HG02981 (cell line): ENCODE results near the gene RAD17.
A peak's percentile ranks its signal among the peaks of the same experiment; 100 is the strongest.
"Not testable (repeated sequence)": the region's sequence is repeated elsewhere in the genome, so short reads cannot be mapped to it uniquely, and the experiment has no call there.

ENCODE experiments used
- ATAC-seq: cut with Tn5 transposase; IDR thresholded peaks from one replicate; pipeline ENCODE4 v1.9.1; 2021; ENCODE audit warnings: mild to moderate bottlenecking, moderate library complexity; ENCODE audit not compliant: unreplicated experiment

Gene RAD17, protein sequence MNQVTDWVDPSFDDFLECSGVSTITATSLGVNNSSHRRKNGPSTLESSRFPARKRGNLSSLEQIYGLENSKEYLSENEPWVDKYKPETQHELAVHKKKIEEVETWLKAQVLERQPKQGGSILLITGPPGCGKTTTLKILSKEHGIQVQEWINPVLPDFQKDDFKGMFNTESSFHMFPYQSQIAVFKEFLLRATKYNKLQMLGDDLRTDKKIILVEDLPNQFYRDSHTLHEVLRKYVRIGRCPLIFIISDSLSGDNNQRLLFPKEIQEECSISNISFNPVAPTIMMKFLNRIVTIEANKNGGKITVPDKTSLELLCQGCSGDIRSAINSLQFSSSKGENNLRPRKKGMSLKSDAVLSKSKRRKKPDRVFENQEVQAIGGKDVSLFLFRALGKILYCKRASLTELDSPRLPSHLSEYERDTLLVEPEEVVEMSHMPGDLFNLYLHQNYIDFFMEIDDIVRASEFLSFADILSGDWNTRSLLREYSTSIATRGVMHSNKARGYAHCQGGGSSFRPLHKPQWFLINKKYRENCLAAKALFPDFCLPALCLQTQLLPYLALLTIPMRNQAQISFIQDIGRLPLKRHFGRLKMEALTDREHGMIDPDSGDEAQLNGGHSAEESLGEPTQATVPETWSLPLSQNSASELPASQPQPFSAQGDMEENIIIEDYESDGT

GRCh38 chr5:69369340-69370121, at the start of gene RAD17, which contains the start of the genes AK6 and TAF9:
RAD17 (plus strand) TSS chr5:69369818; CDS start chr5:69372209, 2,391 bp downstream.
AK6 (minus strand) TSS chr5:69369520; CDS start chr5:69369490, 30 bp downstream.
TAF9 (minus strand) TSS chr5:69369520; CDS start chr5:69365737, 3,783 bp downstream.
- ATAC-seq, result peak; percentile 93

- no peak for ATAC-seq
Observed at GRCh38 chr5:69326365-69326764, 43.3 kb upstream of the RAD17 start.

- no peak for ATAC-seq
Observed at GRCh38 chr5:69329905-69330489, 39.6 kb upstream of the RAD17 start.

- no peak for ATAC-seq
Observed at GRCh38 chr5:69331528-69332445, 37.8 kb upstream of the RAD17 start.

DNA sequence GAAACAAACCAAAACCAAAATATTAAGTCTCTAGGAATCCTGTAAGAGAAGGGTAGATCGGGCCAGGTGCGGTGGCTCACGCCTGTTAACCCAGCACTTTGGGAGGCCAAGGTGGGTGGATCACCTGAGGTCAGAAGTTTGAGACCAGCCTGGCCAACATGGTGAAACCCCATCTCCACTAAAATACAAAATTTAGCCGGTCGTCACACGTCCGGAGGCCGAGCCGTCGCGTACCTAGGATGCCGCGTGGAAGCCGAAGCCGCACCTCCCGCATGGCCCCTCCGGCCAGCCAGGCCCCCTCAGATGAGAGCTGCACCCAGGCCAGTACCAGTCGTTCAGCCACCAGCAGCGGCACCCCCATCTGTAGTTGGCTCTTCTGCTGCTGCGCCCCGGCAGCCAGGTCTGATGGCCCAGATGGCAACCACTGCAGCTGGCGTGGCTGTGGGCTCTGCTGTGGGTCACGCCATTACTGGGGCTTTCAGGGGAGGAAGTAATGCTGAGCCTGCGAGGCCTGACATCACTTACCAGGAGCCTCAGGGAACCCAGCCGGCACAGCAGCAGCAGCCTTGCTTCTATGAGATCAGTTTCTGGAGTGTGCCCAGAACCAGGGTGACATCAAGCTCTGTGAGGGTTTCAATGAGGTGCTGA, 35.8 kb upstream of the RAD17 start:
- ATAC-seq, result not testable (repeated sequence)

DNA sequence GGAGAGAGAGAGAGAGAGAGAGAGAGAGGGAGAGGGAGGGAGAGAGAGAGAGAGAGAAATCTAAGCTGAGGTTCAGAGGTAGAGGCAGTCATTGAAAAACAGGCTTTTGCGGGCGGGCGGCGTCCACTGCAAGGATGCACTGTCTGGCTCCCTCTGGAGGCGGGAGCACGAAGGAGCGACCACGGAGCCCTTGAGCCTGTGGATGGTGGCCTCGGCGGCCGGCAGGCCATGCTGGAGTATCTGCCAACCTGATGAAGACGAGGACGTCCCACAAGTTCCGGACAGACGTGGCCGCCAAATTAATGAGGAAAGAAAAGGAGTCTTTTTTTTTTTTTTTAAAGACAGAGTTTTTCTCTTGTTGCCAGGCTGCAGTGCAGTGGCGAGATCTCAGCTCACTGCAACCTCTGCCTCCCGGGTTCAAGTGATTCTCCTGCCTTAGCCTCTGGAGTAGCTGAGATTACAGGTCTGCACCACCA, 34.8 kb upstream of the RAD17 start:
- ATAC-seq, result peak; percentile 60

- ATAC-seq, result no peak
Observed at GRCh38 chr5:69335341-69335935, 34.2 kb upstream of the RAD17 start.

DNA sequence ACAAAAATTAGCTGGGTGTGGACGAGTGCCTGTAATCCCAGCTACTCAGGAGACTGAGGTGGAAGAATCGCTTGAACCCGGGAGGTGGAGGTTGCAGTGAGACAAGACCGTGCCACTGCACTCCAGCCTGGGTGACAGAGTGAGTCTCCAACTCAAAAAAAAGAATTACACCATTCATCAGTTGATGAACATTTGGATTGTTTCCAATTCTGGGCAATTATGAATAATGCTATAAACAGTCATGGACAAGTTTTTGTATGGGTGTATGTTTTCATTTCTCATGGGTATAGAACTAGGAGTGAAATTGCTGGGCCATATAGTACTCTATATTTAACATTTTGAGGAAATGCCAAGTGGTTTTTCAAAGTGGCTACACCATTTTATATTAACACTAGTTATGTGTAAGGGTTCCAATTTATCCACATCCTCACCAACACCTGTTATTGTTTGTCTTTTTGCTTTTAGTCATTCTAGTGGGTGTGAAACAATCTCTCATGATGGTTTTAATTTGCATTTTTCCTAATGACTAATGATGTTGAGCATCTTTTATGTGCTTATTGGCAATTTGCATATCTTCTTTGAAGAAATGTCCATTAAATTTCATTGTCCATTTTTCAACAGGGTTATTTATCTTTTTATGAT, 28.0 kb upstream of the RAD17 start:
- no peak for ATAC-seq

GRCh38 chr5:69343083-69343482, 26.5 kb upstream of the RAD17 start:
- no peak for ATAC-seq

GRCh38 chr5:69350664-69351063, 19.0 kb upstream of the RAD17 start:
- no peak for ATAC-seq

- ATAC-seq, result no peak
Observed at GRCh38 chr5:69359699-69360098, 9.9 kb upstream of the RAD17 start.

- no peak for ATAC-seq
Observed at GRCh38 chr5:69360442-69360841, 9.2 kb upstream of the RAD17 start.

DNA sequence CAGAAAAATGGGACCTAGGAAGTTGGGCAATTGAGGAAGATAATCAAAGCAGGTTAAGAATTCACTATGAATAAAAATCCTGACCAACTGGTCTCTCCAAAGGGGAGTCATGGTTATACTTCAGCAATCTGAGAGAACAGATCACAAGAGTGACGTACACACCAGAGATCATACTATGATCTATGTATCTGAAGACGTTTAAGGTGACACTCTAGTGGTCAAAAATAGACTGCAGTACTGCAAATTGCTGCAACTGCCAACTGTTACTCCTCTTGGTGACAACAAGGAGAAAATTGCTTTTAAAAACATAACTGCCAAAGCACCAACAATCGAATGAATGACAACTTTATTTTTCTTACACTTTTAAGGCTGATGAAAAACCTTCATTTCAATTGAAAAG, 5.2 kb upstream of the RAD17 start:
- no peak for ATAC-seq

GRCh38 chr5:69364850-69365249, 4.8 kb upstream of the RAD17 start:
- ATAC-seq, result no peak

DNA sequence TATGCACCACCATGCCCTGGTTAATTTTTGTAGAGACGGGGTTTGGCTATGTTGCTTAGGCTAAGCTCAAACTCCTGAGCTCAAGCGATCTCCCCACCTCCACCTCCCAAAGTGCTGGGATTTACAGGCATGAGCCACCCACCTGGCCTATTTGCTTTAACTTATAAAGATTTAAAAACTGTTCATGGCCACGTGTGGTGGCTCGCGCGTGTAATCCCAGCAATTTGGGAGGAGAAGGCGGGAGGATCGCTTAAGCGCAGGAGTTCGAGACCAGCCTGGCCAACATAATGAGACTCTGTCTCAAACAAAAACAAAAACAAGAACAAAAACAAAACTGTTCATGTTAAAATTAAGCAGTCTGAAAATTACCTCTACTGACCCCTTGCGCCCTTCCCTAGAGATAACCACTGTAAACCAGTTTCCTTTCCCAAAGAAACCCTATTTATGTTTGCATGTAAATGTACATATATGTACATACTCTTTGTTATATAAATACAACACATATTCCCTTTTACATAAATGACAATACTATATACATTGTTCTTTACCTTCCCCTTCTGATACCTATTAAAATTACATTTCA, 1.8 kb upstream of the RAD17 start:
- ATAC-seq, result no peak

DNA sequence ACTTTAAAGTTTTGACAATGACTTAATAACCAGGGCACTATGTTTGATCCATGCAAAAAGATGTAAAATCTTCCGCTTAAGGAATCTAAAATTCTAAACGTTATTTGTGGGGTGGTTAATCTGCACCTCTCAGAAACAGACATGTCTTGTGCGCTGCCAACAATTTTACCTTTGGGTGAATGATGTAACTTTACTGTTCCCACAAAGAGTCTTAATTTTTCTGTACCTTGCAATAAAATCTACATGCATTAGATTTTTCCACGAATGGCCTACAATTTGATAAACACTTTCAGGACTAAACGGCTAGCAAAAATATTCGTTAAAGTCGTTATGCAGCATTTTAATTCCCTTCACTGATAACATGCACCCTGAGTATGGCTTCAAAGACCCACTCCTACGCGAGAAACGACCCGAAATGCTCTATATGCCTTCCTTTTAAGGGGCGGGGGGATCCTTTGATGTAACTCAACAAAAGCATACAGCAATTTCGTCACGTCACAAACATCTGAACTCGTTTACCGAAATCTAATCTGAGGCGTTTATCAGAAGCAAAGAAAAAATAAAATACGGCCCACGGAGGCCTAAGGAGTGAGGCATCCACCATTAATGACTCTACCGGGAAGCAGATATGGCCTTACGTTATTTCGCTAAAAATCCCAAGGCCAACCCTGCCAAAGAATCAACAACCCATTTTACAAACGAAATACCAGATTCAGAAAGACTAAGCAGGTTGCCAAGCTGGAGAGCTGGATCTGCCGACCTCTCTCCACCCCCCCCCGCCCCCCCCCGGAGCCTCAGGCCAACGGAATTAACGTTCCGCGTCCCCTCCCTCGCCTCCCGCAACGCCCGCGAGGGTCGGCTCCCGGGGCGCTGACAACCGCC, 919 bp upstream of the RAD17 start:
- peak; percentile 0 for ATAC-seq

GRCh38 chr5:69370335-69370734, 717 bp downstream of the RAD17 start:
- not testable (repeated sequence) for ATAC-seq
